HUES48 (cell line): ENCODE measurements around the gene ATP4A.

ENCODE experiments used
- H3K27ac ChIP-seq: one replicate; pipeline ENCODE4 v1.7.0; 2013; ENCODE audit warnings: low read depth, low read length, inconsistent platforms
- H3K27me3 ChIP-seq: 2 replicates; pipeline ENCODE4 v1.6.1; 2013; ENCODE audit warnings: mild to moderate bottlenecking, low read length; ENCODE audit not compliant: control insufficient read depth, insufficient read depth
- H3K36me3 ChIP-seq: 2 replicates; pipeline ENCODE4 v1.6.1; 2013; ENCODE audit warnings: low read length; ENCODE audit not compliant: control insufficient read depth, insufficient read depth
- H3K4me1 ChIP-seq: 2 replicates; pipeline ENCODE4 v1.6.1; 2013; ENCODE audit warnings: mild to moderate bottlenecking, low read length; ENCODE audit not compliant: control insufficient read depth, insufficient read depth
- H3K4me3 ChIP-seq: 2 replicates; pipeline ENCODE4 v1.5.1; 2013; ENCODE audit warnings: mild to moderate bottlenecking, low read depth, low read length
- H3K9ac ChIP-seq: 2 replicates; pipeline ENCODE4 v1.6.1; 2013; ENCODE audit warnings: mild to moderate bottlenecking, low read depth, low read length, moderate library complexity
- H3K9me3 ChIP-seq: 2 replicates; pipeline ENCODE4 v1.6.1; 2013; ENCODE audit warnings: low read length; ENCODE audit not compliant: control insufficient read depth, insufficient read depth

Gene ATP4A

DNA sequence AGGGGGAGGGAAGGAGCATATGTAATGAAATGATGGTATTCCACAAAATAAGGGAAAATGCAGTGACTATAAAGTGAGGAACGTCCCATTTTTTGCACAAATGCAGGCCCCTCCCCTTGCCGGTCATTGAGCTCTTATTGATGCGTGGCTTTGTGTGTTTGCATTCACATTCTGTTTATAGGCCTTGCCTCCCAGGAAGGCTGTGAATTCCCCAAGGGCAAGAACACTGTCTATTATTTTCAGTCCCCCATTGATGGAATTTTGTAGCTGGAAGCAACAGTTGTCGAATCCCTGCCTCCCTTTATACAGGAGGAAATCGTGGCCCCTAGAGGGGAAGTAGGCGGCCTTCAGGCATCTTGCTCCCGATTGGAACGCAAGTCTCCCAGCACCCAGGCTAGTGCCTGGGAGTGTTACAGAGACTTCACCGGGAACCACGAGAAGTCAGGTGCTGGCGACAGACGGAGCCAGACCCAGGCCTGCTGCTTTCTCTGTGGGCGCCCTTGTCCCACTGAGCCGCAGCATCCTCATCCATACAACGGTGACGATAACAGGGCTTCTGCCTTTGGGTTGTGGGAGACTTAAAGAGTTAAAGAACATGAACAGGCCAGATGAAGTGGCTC is 42.2 kb downstream of the ATP4A start:
- Histone ChIP-seq H3K9ac (no peak overlapping the region), H3K4me3 (no peak overlapping the region), H3K27ac (no peak overlapping the region), H3K27me3 (no peaks in the 10 kb centered on the region), H3K4me1 (peaks cover 14% of the 10 kb centered on the region), H3K36me3 (no peaks in the 10 kb centered on the region), H3K9me3 (no peaks in the 10 kb centered on the region)

DNA sequence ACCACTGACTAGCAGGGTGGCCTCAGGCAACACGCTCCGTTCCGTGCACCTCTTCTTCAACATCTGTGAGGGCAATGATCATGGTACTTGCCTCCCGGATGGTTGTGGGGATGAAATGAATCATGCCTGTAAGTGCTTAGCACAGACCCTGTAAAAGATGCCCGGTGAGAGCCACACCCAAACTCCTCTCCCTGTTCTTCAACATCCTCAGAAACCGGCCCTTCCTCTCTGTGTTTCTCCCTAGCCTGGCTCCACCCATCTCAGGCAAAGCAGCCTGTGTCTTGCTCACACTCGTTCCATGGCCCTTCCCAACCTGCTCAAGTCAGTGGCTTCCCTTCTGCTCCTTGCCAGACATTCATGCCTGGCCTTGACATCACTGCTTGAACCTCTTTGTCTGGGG is 44.2 kb downstream of the ATP4A start:
- H3K4me3 ChIP-seq: no peak overlapping the region
- no peak overlapping the region for H3K27ac ChIP-seq
- no peaks in the 10 kb centered on the region for H3K27me3 ChIP-seq
- H3K9me3 ChIP-seq: no peaks in the 10 kb centered on the region
- no peaks in the 10 kb centered on the region for H3K36me3 ChIP-seq
- H3K4me1 ChIP-seq: peaks cover 11% of the 10 kb centered on the region
- no peak overlapping the region for H3K9ac ChIP-seq

DNA sequence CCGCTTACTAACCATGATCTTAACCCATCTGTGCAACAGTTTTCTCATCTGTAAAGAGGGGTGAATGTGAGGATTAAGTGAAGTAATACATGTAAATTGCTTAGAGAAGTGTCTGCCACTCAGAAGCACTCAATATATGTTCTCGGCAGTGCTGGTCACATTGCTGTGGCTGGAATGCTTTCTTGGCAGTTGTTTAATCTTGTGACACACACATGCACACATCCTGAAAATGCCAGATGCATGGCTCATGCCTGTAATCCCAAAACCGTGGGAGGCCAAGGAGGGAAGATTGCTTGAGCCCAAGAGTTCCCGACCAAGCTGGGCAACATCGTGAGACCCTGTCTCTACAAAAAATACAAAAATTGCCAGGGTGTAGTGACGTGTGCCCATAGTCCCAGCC is 45.1 kb downstream of the ATP4A start:
- H3K4me1 ChIP-seq: peaks cover 17% of the 10 kb centered on the region
- H3K9ac ChIP-seq: no peak overlapping the region
- H3K27me3 ChIP-seq: no peaks in the 10 kb centered on the region
- H3K27ac ChIP-seq: no peak overlapping the region
- H3K4me3 ChIP-seq: no peak overlapping the region
- no peaks in the 10 kb centered on the region for H3K36me3 ChIP-seq
- no peaks in the 10 kb centered on the region for H3K9me3 ChIP-seq

DNA sequence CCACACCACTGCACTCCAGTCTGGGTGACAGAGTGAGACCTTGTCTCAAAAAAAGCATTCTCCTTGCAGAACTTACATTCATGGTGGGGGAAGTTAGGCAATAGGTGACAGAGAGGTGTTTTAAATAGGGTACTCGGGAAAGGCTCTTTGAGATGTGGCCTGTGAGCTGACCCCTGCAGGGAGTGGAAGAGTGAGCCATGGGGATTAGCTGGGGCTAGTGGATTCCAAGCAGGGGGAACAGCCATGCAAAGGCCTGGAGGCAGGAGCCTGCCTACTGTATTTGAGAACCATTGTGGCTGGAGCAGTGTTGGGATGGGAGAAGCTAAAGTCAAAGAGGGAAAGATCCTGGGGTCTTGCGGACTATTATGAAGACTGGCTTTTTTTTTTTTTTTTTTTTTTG is 46.1 kb downstream of the ATP4A start:
- Histone ChIP-seq H3K36me3 (no peaks in the 10 kb centered on the region), H3K9me3 (no peaks in the 10 kb centered on the region), H3K9ac (no peak overlapping the region), H3K27ac (no peak overlapping the region), H3K4me1 (peaks cover 18% of the 10 kb centered on the region), H3K4me3 (no peak overlapping the region), H3K27me3 (no peaks in the 10 kb centered on the region)

DNA sequence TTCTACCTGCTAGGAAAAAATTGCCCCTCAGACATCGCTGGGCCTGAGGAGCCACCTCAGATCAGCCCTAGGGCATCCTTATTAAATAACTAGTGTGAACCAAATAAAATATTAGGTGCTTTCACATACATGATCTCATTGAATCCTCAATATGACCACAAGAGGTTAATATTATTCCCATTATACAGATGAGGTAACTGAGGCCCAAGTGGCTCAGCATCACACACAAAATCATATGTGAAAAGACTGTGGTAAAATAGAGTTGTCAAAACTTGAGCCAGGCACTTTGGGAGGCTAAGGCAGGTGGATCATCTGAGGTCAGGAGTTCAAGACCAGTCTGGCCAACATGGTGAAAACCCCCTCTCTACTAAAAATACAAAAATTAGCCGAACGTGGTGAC is 47.1 kb downstream of the ATP4A start:
- H3K9ac ChIP-seq: no peak overlapping the region
- no peaks in the 10 kb centered on the region for H3K9me3 ChIP-seq
- H3K4me1 ChIP-seq: peaks cover 18% of the 10 kb centered on the region
- H3K27ac ChIP-seq: no peak overlapping the region
- H3K36me3 ChIP-seq: no peaks in the 10 kb centered on the region
- no peaks in the 10 kb centered on the region; the same call in 1 of the 2 replicates for H3K27me3 ChIP-seq
- H3K4me3 ChIP-seq: no peak overlapping the region

DNA sequence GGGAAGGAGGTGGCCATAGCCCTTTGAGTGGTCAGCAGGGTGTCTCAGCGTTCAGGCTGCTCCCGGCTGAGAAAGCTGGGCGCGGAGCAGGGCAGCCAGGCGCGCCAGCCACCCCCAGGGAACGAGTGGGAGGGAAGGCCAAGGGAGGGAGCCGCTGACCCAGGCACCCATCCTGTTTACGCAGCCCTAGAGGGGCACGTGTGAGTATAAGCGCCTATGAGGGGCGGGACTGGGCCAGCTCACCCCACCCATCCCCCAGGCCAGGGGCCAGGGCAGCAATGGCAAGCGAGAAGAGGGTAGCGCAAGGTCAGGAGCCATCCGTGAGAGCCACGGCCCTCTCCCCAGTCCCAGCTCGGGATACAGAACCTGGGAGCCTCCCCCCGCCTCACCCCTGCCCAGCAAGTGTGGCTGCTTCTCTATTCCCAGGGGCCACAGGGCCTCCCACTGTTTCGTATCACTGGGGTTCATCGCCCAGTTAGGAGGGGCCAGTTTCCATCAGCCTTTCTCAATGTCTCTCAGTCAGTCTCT is 49.1 kb downstream of the ATP4A start:
- H3K9ac ChIP-seq: no peak overlapping the region
- peaks cover 19% of the 10 kb centered on the region for H3K4me1 ChIP-seq
- no peak overlapping the region for H3K27ac ChIP-seq
- no peaks in the 10 kb centered on the region for H3K9me3 ChIP-seq
- H3K27me3 ChIP-seq: peaks cover 6% of the 10 kb centered on the region; the same call in 1 of the 2 replicates
- no peaks in the 10 kb centered on the region for H3K36me3 ChIP-seq
- H3K4me3 ChIP-seq: peak overlapping the region; percentile 42

DNA sequence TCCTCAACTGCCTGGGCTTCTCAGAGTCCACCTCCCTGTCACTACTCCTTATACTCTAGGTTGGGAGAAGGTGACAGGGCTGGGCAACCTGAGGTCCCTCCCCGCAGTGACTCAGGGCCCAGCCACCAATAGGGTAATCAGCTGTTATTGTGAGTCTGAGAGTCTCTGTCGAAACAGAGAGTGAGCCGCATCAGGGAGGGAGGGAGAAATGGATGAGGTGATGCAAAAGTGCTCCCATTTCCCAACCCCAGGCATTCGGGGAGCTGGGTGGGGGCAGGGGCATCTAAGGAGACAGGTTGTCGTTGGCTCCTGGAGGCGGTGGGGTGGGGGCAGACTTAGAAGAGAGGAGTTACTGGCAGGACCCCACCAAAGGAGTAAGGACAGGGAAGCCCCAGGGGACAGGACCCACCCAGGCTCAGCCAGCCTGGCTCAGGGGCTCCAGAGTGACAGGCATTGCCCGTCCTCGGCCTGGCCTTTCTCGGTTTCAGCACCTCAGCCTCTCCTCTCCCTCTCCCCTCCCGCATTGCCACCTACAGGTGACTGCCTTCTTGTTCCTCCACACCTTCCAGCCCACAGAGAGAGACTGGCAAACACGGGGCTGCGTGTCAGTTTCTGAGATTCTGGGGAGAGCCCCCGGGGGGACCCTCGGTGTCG is 49.7 kb downstream of the ATP4A start, which contains the start of gene DMKN:
Gene DMKN, minus strand, starts transcription at position 22 of the 654 bp plus-strand sequence. CDS start 174 bp downstream, outside the sequence.
- peaks cover 19% of the 10 kb centered on the region for H3K4me1 ChIP-seq
- no peaks in the 10 kb centered on the region for H3K9me3 ChIP-seq
- peaks cover 6% of the 10 kb centered on the region; the same call in 1 of the 2 replicates for H3K27me3 ChIP-seq
- no peak within 1 kb of the TSS for H3K27ac ChIP-seq
- H3K9ac ChIP-seq: no peak within 1 kb of the TSS
- no peaks in the 10 kb centered on the region for H3K36me3 ChIP-seq
- H3K4me3 ChIP-seq: peak within 1 kb of the TSS; percentile 42

DNA sequence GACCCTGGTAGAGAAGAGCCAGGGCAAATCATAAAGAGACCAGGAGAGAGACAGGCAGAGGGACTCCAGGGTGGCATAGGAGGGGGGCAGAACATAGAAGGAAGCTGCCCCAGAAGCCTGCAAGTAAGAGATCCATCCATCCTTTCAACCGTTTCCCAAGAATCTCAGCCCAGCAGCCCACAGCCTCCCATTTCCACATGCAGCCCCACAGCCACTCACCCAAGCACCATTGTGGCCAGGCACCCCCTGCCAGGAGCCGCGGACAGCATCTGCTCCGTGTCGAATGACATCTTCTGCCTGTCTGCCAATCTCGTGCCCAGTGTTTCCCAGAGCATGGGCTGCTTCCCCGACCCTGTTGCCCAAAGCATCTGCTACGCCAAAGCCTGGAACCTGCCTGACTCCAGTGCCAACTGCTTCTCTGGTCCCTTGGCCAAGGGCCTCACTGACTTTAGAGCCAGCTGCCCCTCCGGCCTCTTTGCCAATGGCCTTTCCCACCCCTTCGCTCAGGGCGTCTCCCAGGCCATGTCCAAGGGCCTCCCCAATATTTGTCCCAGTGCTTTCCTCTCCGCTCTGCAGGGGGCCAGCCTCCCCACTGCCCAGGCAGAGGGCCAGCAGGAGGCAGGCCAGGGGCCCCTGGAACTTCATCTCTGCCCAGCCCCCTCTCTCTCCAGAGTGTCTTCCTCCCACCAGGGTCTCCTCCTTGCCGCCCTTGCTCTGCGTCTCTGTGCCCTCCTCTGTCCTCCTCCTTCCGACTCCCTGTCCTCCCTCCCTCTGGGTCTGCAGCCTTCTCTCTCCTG is 50.4 kb downstream of the ATP4A start:
- H3K9ac ChIP-seq: no peak overlapping the region
- no peak overlapping the region for H3K4me3 ChIP-seq
- peaks cover 6% of the 10 kb centered on the region; the same call in 1 of the 2 replicates for H3K27me3 ChIP-seq

DNA sequence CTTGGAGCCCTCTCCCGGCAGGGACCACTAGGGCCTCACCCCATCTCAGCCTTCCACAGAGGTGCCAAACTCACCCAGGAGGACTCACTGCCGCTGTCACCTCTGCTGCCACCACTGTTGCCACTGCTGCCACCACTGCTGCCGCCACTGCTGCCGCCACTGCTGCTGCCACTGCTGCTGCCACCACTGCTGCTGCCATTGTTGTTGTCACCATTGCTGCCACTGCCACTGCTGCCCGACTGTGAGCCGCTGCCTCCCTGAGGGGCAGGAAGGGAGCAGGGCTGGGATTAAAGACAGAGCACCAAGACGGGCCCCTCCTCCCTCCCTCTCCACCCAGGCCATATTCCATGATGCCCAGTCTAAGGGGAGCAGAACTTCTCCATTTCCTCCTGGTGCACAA is 52.1 kb downstream of the ATP4A start:
- Histone ChIP-seq H3K27me3 (peaks cover 6% of the 10 kb centered on the region; the same call in 1 of the 2 replicates), H3K9me3 (no peaks in the 10 kb centered on the region), H3K27ac (no peak overlapping the region), H3K36me3 (peaks cover 23% of the 10 kb centered on the region), H3K9ac (no peak overlapping the region), H3K4me3 (no peak overlapping the region), H3K4me1 (peaks cover 23% of the 10 kb centered on the region)

More for the DNA sequence above, 50.4 kb downstream of the ATP4A start:
- Histone ChIP-seq H3K36me3 (peaks cover 6% of the 10 kb centered on the region), H3K4me1 (peaks cover 21% of the 10 kb centered on the region), H3K27ac (no peak overlapping the region), H3K9me3 (no peaks in the 10 kb centered on the region)

DNA sequence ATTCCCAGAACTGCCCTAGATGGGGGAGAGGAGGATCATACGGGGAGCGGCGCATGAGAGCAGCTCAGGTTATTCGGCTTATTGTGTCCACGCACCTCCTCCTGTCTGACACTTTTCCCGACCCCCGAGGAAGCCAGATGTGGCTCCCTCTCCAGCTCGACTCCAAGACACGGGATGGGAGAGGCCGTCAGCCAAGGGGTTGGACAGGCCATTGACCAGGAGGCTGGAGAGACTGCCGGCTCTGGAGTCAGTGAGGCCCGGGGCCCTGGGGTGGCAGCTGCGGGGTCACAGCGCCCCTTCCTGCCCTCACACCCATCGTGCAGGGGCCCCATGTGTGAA is 52.9 kb downstream of the ATP4A start:
- H3K4me3 ChIP-seq: peak overlapping the region; percentile 79; the same call in 1 of the 2 replicates
- H3K27me3 ChIP-seq: peaks cover 6% of the 10 kb centered on the region; the same call in 1 of the 2 replicates
- H3K9me3 ChIP-seq: no peaks in the 10 kb centered on the region
- H3K9ac ChIP-seq: no peak overlapping the region
- no peak overlapping the region for H3K27ac ChIP-seq
- peaks cover 23% of the 10 kb centered on the region for H3K4me1 ChIP-seq
- H3K36me3 ChIP-seq: peaks cover 30% of the 10 kb centered on the region
